Naive thymus-derived CD4-positive, alpha-beta T cell (primary cell): ENCODE data around the gene C2CD3. TPM values are rescaled to one million over a fixed set of nuclear protein-coding genes. Genes with fewer than 3 reads are reported as not detected.

Experiments used
- ATAC-seq: fragments of 150-1000 bp; cut with Tn5 transposase; 2 replicates; pipeline ENCODE4 v1.10.0; 2021; ENCODE audit warnings: mild to moderate bottlenecking, moderate library complexity
- CTCF ChIA-PET: fragments of 350-600 bp; sonication (Branson Sonifier 250); formaldehyde crosslinking; loops from one replicate; lab custom pipeline; 2021; ENCODE audit warnings: antibody characterized with exemption; lab: Charles Lee
- POLR2A ChIA-PET: fragments of 350-600 bp; sonication (Branson Sonifier 250); formaldehyde crosslinking; loops from one replicate; lab custom pipeline; 2021; ENCODE audit warnings: antibody characterized with exemption, inconsistent platforms; lab: Charles Lee
- DNase-seq, 9 donors: peaks; one replicate each; pipeline versions ENCODE4 v3.0.0 to v3.0.0-alpha.2; 2020 to 2022; ENCODE audit warnings: mixed read lengths in 1 of 9
- H3K27ac ChIP-seq: one replicate; pipeline ENCODE4 v1.7.0; 2013; ENCODE audit warnings: mild to moderate bottlenecking, low read depth, low read length, moderate library complexity
- H3K27me3 ChIP-seq, 2 donors: one replicate each; pipeline ENCODE4 v1.7.0; 2013; ENCODE audit warnings: low read length in 2 of 2, mild to moderate bottlenecking in 2 of 2, moderate library complexity in 2 of 2; ENCODE audit not compliant: control insufficient read depth in 2 of 2, insufficient read depth in 2 of 2
- H3K36me3 ChIP-seq, 3 experiments: 1 replicate in 2 of 3; 2 replicates in 1 of 3; pipeline ENCODE4 v1.7.0; 2013; ENCODE audit warnings: low read length in 3 of 3, mild to moderate bottlenecking in 3 of 3, moderate library complexity in 1 of 3; ENCODE audit not compliant: insufficient read depth in 3 of 3, control insufficient read depth in 2 of 3
- H3K4me1 ChIP-seq, 2 donors: one replicate each; pipeline ENCODE4 v1.7.0; 2013; ENCODE audit warnings: low read length in 2 of 2, mild to moderate bottlenecking in 2 of 2, moderate library complexity in 1 of 2; ENCODE audit not compliant: control insufficient read depth in 2 of 2, insufficient read depth in 2 of 2
- H3K4me3 ChIP-seq: 2 replicates; pipeline ENCODE4 v1.7.0; 2013; ENCODE audit warnings: mild to moderate bottlenecking, low read length
- H3K9me3 ChIP-seq, 3 experiments: 1 replicate in 2 of 3; 2 replicates in 1 of 3; pipeline ENCODE4 v1.7.0; 2013; ENCODE audit warnings: low read length in 3 of 3; ENCODE audit not compliant: control insufficient read depth in 2 of 3
- H3K27ac Mint-ChIP-seq, 9 donors: one replicate each; pipeline ENCODE4 v1.8.0; 2020 to 2022; ENCODE audit warnings: mixed read lengths in 9 of 9, mild to moderate bottlenecking in 8 of 9, moderate library complexity in 5 of 9, inconsistent platforms in 2 of 9
- H3K27me3 Mint-ChIP-seq, 5 donors: one replicate each; pipeline ENCODE4 v1.8.0; 2021 to 2022; ENCODE audit warnings: mixed read lengths in 5 of 5, mild to moderate bottlenecking in 1 of 5
- H3K36me3 Mint-ChIP-seq, 5 donors: one replicate each; pipeline ENCODE4 v1.8.0; 2020 to 2022; ENCODE audit warnings: mixed read lengths in 5 of 5, mild to moderate bottlenecking in 3 of 5, inconsistent platforms in 1 of 5
- H3K4me1 Mint-ChIP-seq, 7 donors: one replicate each; pipeline ENCODE4 v1.8.0; 2020 to 2022; ENCODE audit warnings: mixed read lengths in 7 of 7, mild to moderate bottlenecking in 3 of 7, inconsistent platforms in 1 of 7
- H3K4me3 Mint-ChIP-seq, 10 donors: one replicate each; pipeline ENCODE4 v1.8.0; 2020 to 2022; ENCODE audit warnings: mild to moderate bottlenecking in 10 of 10, mixed read lengths in 10 of 10, moderate library complexity in 6 of 10, inconsistent platforms in 2 of 10
- H3K9me3 Mint-ChIP-seq, 11 donors: one replicate each; pipeline ENCODE4 v1.8.0; 2020 to 2022; ENCODE audit warnings: mixed read lengths in 11 of 11, mild to moderate bottlenecking in 4 of 11, inconsistent platforms in 1 of 11, moderate library complexity in 1 of 11
- intact Hi-C, 2 donors: fragments of 100-400 bp; cut with micrococcal nuclease; formaldehyde crosslinking; loops; one replicate each; pipeline ENCODE4 v1.15.1; 2023
- polyA plus RNA-seq, 2 donors: library from polyadenylated mRNA; unstranded; fragments of 300-500 nt; fragmentation: Illumina TruSeq; gene quantifications; one replicate each; pipeline ENCODE4 v1.2.3, GENCODE V29; 2021
- total RNA-seq, 6 experiments: library from RNA in 5 of 6; stranded (reverse) in 5 of 6; gene quantifications; 1 replicate in 5 of 6; 2 replicates in 1 of 6; pipeline ENCODE4 v1.2.3 and lab custom pipeline; 2021 to 2026

The C2CD3 gene
- total and polyA plus RNA-seq, 7 experiments from 2014 or later = 8.0 to 42.5 (median 34.6) TPM

DNA sequence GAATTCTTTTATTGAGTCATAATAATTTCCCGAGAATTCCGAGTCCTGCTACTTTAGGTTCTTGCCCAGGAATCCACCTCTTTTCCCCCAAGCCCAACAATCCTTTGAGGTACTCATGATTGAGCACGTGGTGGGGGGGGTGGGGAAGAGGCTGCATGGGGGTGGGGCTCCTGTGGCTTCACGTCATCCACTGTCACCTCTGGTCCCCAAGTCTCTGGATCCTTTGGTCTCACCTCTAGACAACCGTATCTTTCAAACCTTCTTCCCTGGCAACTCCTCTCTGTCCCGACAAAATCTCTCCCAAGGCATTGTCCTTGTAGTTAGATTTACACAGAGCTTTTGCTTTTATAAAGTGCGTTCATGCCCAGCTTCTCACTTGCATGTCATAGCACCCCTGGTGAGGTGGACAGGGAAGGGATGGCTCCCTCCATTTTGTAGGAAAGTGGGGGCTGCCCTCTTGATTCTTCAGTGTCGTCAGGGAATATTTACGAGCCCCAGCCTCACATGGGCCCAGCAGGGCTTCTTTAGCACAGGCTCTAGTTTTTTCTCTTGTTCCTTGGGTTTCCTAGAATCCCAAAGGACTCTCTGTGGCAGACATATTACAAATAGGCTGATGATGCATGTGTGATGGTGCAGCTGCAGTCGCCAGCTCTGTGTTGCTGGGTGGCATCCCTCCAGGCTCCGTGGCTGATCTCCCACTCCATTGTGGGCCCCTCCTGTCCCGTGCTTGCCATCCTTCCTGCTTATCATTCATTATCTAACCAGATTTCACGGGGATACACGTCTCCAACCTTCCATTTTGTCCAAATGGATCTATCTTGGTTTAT, 170.3 kb downstream of the C2CD3 start:
- Mint-ChIP-seq H3K27me3 (no peaks in the 10 kb centered on the region), H3K9me3 (peaks cover 0 to 2% (median 0%) of the 10 kb centered on the region in 11 donors), H3K27ac (peak overlapping the region in 4 of 9 donors; percentile 29 to 75 (median 51)), H3K4me1 (peaks cover 48 to 80% (median 68%) of the 10 kb centered on the region in 7 donors), H3K36me3 (peaks cover 5 to 31% (median 27%) of the 10 kb centered on the region in 5 donors), H3K4me3 (no peak overlapping the region)
- peaks cover 0 to 11% (median 0%) of the 10 kb centered on the region in 3 experiments for H3K36me3 ChIP-seq
- H3K9me3 ChIP-seq = no peaks in the 10 kb centered on the region
- ATAC-seq = no peak
- peaks cover 36 to 42% of the 10 kb centered on the region in 2 donors for H3K4me1 ChIP-seq
- H3K4me3 ChIP-seq = no peak overlapping the region
- CTCF ChIA-PET = interaction anchor here (1.4 kb wide), 1 partner anchor 20 kb away, joined by 3 read pairs; no protein-coding TSS in a partner anchor
- H3K27me3 ChIP-seq = no peaks in the 10 kb centered on the region
- peak in 1 of 9 donors; percentile 18 for DNase-seq
- no peak overlapping the region for H3K27ac ChIP-seq
- intact Hi-C loops = no loop called here
- POLR2A ChIA-PET = interaction anchor here (0.6 to 31.1 kb wide), 3 partner anchors 13 to 106 kb away, joined by 3 to 1403 read pairs (median 75); partner anchors contain the start of gene UCP2

DNA sequence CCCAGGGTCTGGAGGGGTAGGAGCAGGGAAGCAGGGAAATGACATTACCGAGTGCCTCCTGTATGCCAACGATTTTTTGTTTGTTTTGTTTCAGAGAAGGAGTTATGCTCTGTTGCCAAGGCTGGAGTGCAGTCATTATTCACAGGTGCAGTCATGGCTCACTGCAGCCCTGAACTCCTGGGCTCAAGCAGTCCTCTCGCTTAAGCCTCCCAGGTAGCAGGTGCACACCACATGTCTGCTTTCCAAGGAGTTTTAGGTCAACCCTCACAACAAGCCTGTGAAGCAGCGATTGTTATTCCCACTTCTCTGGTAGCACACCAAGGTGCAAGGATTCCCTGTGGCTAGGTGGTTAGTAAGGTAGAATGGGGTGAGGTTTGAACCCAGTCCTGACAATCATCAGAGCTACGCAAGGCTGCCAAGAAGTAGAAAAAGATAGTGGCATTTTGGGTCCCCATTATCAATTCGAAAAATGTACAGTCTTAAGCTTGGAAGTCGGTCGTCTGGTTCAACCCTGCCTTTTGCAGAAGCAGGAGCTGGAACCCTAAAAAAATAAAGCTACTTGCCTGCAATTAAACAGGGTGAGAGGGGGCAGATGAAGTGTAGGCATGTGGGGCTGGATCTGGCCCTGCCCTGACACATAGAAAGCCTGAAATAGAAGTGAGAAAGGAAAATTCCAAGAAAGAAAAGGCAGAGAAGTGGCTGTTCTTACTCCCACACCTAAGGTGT, 171.1 kb downstream of the C2CD3 start:
- intact Hi-C loops = no loop called here
- Histone ChIP-seq H3K36me3 (peaks cover 0 to 11% (median 0%) of the 10 kb centered on the region in 3 experiments), H3K4me1 (peaks cover 36 to 38% of the 10 kb centered on the region in 2 donors), H3K4me3 (no peak overlapping the region), H3K9me3 (no peaks in the 10 kb centered on the region), H3K27me3 (no peaks in the 10 kb centered on the region), H3K27ac (no peak overlapping the region)
- ATAC-seq (no peak), DNase-seq (peak in 1 of 9 donors; percentile 16)
- CTCF ChIA-PET = interaction anchor here (1.4 kb wide), 1 partner anchor 20 kb away, joined by 3 read pairs; no protein-coding TSS in a partner anchor
- Mint-ChIP-seq H3K4me1 (peaks cover 45 to 80% (median 68%) of the 10 kb centered on the region in 7 donors), H3K27ac (peak overlapping the region in 7 of 9 donors; percentile 10 to 77 (median 55)), H3K4me3 (no peak overlapping the region), H3K27me3 (no peaks in the 10 kb centered on the region), H3K9me3 (peaks cover 0 to 2% (median 0%) of the 10 kb centered on the region in 11 donors), H3K36me3 (peaks cover 5 to 31% (median 27%) of the 10 kb centered on the region in 5 donors)
- POLR2A ChIA-PET = interaction anchor here (7.3 to 31.1 kb wide), 2 partner anchors 14 to 25 kb away, joined by 75 to 1403 read pairs; partner anchors contain the start of gene UCP2

DNA sequence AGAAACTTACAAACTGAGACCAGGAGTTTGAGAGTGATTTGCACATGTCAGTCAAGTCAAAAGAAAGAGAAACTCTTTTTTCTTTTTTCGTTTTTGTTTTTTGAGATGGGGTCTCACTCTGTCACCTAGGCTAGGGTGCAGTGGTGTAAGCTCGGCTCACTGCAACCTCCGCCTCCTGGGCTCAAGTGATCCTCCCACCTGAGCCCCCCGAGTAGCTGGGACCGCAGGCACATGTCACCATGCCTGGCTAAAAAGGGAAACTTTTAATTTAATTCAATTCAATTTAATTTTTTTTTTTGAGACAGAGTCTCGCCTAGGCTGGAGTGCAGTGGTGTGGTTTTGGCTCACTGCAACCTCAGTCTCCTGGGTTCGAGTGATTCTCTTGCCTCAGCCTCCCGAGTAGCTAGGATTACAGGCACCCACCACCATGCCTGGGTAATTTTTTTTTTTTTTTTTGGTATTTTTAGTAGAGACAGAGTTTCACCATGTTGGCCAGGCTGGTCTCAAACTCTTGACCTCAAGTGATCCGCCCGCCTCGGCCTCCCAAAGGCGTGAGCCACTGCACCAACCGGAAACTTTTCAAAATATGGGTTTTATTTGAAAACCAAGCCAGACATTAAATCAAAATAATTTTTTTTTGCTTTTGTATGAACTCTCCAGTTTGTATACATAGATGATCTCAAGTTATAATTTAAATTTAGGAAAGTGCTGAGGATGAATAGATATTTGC, 171.8 kb downstream of the C2CD3 start:
- peaks cover 5 to 31% (median 26%) of the 10 kb centered on the region in 5 donors for H3K36me3 Mint-ChIP-seq
- H3K36me3 ChIP-seq = peaks cover 0 to 11% (median 0%) of the 10 kb centered on the region in 3 experiments
- H3K4me1 Mint-ChIP-seq = peaks cover 41 to 78% (median 66%) of the 10 kb centered on the region in 7 donors
- H3K27ac Mint-ChIP-seq = peak overlapping the region in 7 of 9 donors; percentile 61 to 97 (median 77)
- ChIA-PET CTCF (interaction anchor here (0.6 to 1.4 kb wide), 2 partner anchors 19 to 392 kb away, joined by 3 read pairs; no protein-coding TSS in a partner anchor), POLR2A (interaction anchor here (0.6 to 31.1 kb wide), 3 partner anchors 14 to 64 kb away, joined by 3 to 1403 read pairs (median 75); partner anchors contain the start of gene UCP2)
- H3K9me3 ChIP-seq = no peaks in the 10 kb centered on the region
- no peaks in the 10 kb centered on the region for H3K27me3 Mint-ChIP-seq
- intact Hi-C loops = no loop called here
- peaks cover 36 to 38% of the 10 kb centered on the region in 2 donors for H3K4me1 ChIP-seq
- H3K9me3 Mint-ChIP-seq = peaks cover 0 to 2% (median 0%) of the 10 kb centered on the region in 11 donors
- H3K4me3 ChIP-seq = no peak overlapping the region
- H3K27ac ChIP-seq = no peak overlapping the region
- no peaks in the 10 kb centered on the region for H3K27me3 ChIP-seq
- no peak for DNase-seq
- H3K4me3 Mint-ChIP-seq = peak overlapping the region in 1 of 10 donors; percentile 39
- ATAC-seq = no peak

DNA sequence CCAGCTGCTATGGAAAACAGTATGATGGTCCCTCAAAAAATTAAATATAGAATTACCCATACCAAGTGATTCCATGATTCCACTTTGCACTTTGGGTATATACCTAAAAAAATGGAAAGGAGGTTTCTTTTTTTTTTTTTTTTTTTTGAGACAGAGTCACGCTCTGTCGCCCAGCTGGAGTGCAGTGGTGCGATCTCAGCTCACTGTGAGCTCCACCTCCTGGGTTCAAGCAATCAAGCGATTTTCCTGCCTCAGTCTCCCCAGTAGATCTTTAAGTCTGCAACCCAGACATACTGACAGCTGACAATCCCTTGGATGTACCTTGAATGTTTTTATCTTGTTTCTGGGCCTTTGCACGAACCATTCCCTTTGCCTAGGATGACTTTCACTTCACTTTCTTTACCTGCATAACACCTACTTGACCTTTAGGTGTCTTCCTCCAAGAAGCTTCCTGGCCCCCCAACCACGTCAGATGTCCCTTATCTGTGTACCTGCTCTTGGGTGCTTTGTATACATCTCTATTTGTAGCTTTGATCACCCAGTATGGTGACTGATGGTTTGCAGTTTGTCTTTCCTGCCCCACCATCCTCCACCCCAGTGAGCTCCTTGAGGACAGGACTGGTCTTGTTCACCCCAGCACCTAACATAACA, 173.6 kb downstream of the C2CD3 start:
- ChIA-PET CTCF (interaction anchor here (0.6 to 1.5 kb wide), 8 partner anchors 13 to 56 kb away, joined by 3 to 4 read pairs (median 3); no protein-coding TSS in a partner anchor), POLR2A (interaction anchor here (0.6 to 31.1 kb wide), 7 partner anchors 7 to 215 kb away, joined by 3 to 1403 read pairs (median 21); partner anchors contain the start of genes UCP2 and UCP3)
- H3K9me3 Mint-ChIP-seq = peaks cover 0 to 2% (median 0%) of the 10 kb centered on the region in 11 donors
- Histone ChIP-seq H3K27me3 (no peaks in the 10 kb centered on the region), H3K36me3 (no peaks in the 10 kb centered on the region), H3K27ac (peak overlapping the region; percentile 92), H3K9me3 (no peaks in the 10 kb centered on the region), H3K4me3 (no peak overlapping the region), H3K4me1 (peaks cover 33 to 42% of the 10 kb centered on the region in 2 donors)
- peaks cover 0 to 24% (median 14%) of the 10 kb centered on the region in 5 donors for H3K36me3 Mint-ChIP-seq
- DNase-seq (peak in 1 of 9 donors; percentile 15), ATAC-seq (no peak)
- peak overlapping the region; percentile 90 to 100 (median 97) for H3K27ac Mint-ChIP-seq
- intact Hi-C loops = no loop called here
- H3K4me1 Mint-ChIP-seq = peaks cover 35 to 69% (median 60%) of the 10 kb centered on the region in 7 donors
- H3K4me3 Mint-ChIP-seq = peak overlapping the region in 7 of 10 donors; percentile 3 to 92 (median 51)
- H3K27me3 Mint-ChIP-seq = no peaks in the 10 kb centered on the region

DNA sequence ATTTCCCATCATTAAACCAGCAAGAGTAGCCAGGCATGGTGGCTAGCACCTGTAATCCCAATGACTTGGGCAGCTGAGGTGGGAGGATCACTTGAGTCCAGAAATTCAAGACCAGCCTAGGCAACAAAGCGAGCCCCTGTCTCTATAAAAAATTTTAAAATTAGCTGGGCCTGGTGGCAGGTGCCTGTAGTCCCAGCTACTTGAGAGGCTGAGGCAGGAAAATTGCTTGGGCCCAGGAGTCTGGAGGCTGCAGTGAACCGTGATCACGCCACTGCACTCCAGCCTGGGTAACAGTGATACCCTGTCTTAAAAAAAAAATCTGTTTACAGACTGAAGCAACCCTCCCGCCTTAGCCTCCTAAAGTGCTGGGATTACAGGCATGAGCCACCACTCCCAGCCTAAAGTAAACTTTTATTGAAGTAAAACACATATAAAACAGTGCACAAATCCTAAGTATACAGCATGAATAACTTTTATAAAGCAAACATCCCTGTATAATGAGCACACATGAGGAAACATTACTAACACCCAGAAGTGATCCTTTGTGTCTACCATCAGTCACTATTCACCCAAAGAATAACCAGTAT, 174.5 kb downstream of the C2CD3 start:
- H3K4me3 ChIP-seq = peak overlapping the region; percentile 4
- ATAC-seq = peak; percentile 6
- peak overlapping the region; percentile 65 to 92 (median 80) for H3K4me3 Mint-ChIP-seq
- peaks cover 34 to 75% (median 68%) of the 10 kb centered on the region in 7 donors for H3K4me1 Mint-ChIP-seq
- CTCF ChIA-PET = interaction anchor here (1.4 to 3.3 kb wide), 4 partner anchors 9 to 26 kb away, joined by 3 to 24 read pairs (median 13); partner anchors contain the start of gene UCP2
- DNase-seq = peak in 2 of 9 donors; percentile 14 to 21
- H3K27me3 ChIP-seq = no peaks in the 10 kb centered on the region
- H3K9me3 Mint-ChIP-seq = peaks cover 0 to 2% (median 0%) of the 10 kb centered on the region in 11 donors
- H3K27ac Mint-ChIP-seq = peak overlapping the region; percentile 93 to 100 (median 97)
- H3K27ac ChIP-seq = peak overlapping the region; percentile 92
- intact Hi-C loops = no loop called here
- peaks cover 0 to 20% (median 8%) of the 10 kb centered on the region in 5 donors for H3K36me3 Mint-ChIP-seq
- POLR2A ChIA-PET = interaction anchor here (0.6 to 31.1 kb wide), 8 partner anchors 8 to 214 kb away, joined by 3 to 1403 read pairs (median 14); partner anchors contain the start of genes UCP2 and UCP3
- H3K36me3 ChIP-seq = no peaks in the 10 kb centered on the region
- H3K9me3 ChIP-seq = no peaks in the 10 kb centered on the region
- no peaks in the 10 kb centered on the region for H3K27me3 Mint-ChIP-seq
- H3K4me1 ChIP-seq = peaks cover 33 to 45% of the 10 kb centered on the region in 2 donors
